H1 (cell line): Measurements from ENCODE around the gene RENBP. TPM values are rescaled to one million over a fixed set of nuclear protein-coding genes. Genes with fewer than 3 reads are reported as not detected.

Experiments
- BRCA1 ChIP-seq: IDR thresholded peaks from 2 replicates; pipeline ENCODE4 v1.6.1; 2012; ENCODE audit warnings: low read depth, low read length, improper control_type of control experiment
- CBX5 ChIP-seq: fragments of 300-800, 300-1000 bp; sonication (generic); IDR thresholded peaks from 2 replicates; pipeline ENCODE4 v1.7.1; 2016; ENCODE audit warnings: antibody characterized with exemption, low read length, low read depth
- KDM1A ChIP-seq: fragments of 200-600, 300-600 bp; sonication (generic); IDR thresholded peaks from 2 replicates; pipeline ENCODE4 v1.7.1; 2016; ENCODE audit warnings: mild to moderate bottlenecking, low read length, borderline replicate concordance
- USF2 ChIP-seq: IDR thresholded peaks from 2 replicates; pipeline ENCODE4 v1.6.1; 2011; ENCODE audit warnings: low read length, improper control_type of control experiment
- polyA plus RNA-seq, 7 experiments: library from polyadenylated mRNA; depleted of rRNA in 3 of 7; stranded (reverse) in 5 of 7; unstranded in 2 of 7; fragments of >200 nt in 5 of 7; fragments of 200-250 nt in 2 of 7; gene quantifications; 1 replicate in 5 of 7; 2 replicates in 1 of 7; 4 replicates in 1 of 7; pipeline versions ENCODE4 v1.2.1 to v1.2.3, GENCODE V29; 2011 to 2013; ENCODE audit warnings: missing spikeins in 2 of 7, mixed read lengths in 2 of 7
- total RNA-seq: library from RNA; stranded (reverse); fragmentation: NEBNext Ultra II Directional; extraction: Animal tissue kit (Norgen Biotek cat#: 25700); gene quantifications from 2 replicates; pipeline ENCODE4 v1.2.1, GENCODE V29; 2021

RENBP gene
- total and polyA plus RNA-seq, 2 of the 8 experiments (the other 6 are each of a cell fraction or from before 2014, with no cell fraction given): 12.4 to 21.8 TPM

- TF ChIP-seq BRCA1 (no peak), CBX5 (no peak), KDM1A (no peak), USF2 (no peak)
Observed at GRCh38 chrX:153911798-153912197, 32.6 kb downstream of the RENBP start (continued).
